AML-193 (cell line): ENCODE data around the gene ATP2C1.

Experiments used
- DNase-seq, 2 experiments: peaks; one replicate each; lab custom pipeline; 2025; lab: John Stamatoyannopoulos, UW

The ATP2C1 gene

GRCh38 chr3:130895690-130896488, 2.0 kb downstream of the ATP2C1 start:
- no peak for DNase-seq

- no peak for DNase-seq
These were observed 3.4 kb downstream of the ATP2C1 start for GRCh38 chr3:130897316-130897715.

- DNase-seq: no peak
These were observed 7.1 kb downstream of the ATP2C1 start for GRCh38 chr3:130900959-130901358.

- peak; percentile 46 to 61 for DNase-seq
These were observed 7.8 kb downstream of the ATP2C1 start for GRCh38 chr3:130901463-130902204.

GRCh38 chr3:130903412-130903908, 9.6 kb downstream of the ATP2C1 start:
- no peak for DNase-seq

GRCh38 chr3:130904491-130904890, 10.6 kb downstream of the ATP2C1 start:
- peak; percentile 19 to 39 for DNase-seq

- DNase-seq: no peak
These were observed 11.7 kb downstream of the ATP2C1 start for GRCh38 chr3:130905551-130905950.

- DNase-seq: no peak
These were observed 12.6 kb downstream of the ATP2C1 start for GRCh38 chr3:130906374-130906995.

GRCh38 chr3:130907500-130907899, 13.6 kb downstream of the ATP2C1 start:
- DNase-seq: no peak

- DNase-seq: no peak
These were observed 14.1 kb downstream of the ATP2C1 start for GRCh38 chr3:130907966-130908365.

- DNase-seq: no peak
These were observed 21.8 kb downstream of the ATP2C1 start for GRCh38 chr3:130915567-130916292.

- no peak for DNase-seq
These were observed 22.8 kb downstream of the ATP2C1 start for GRCh38 chr3:130916507-130917167.

- DNase-seq: no peak
These were observed 24.4 kb downstream of the ATP2C1 start for GRCh38 chr3:130918328-130918727.

- DNase-seq: no peak
These were observed 31.7 kb downstream of the ATP2C1 start for GRCh38 chr3:130925628-130926027.

- no peak for DNase-seq
These were observed 32.6 kb downstream of the ATP2C1 start for GRCh38 chr3:130926504-130926903.

- DNase-seq: no peak
These were observed 35.9 kb downstream of the ATP2C1 start for GRCh38 chr3:130929804-130930203.

GRCh38 chr3:130932979-130933378, 39.1 kb downstream of the ATP2C1 start:
- no peak for DNase-seq

- no peak for DNase-seq
These were observed 40.0 kb downstream of the ATP2C1 start for GRCh38 chr3:130933801-130934345.

GRCh38 chr3:130934442-130935089, 40.7 kb downstream of the ATP2C1 start:
- DNase-seq: peak in 1 of 2 experiments; percentile 27

GRCh38 chr3:130935761-130936492, 42.0 kb downstream of the ATP2C1 start:
- peak in 1 of 2 experiments; percentile 40 for DNase-seq
